ENCODE results near the gene NBR1.

The NBR1 gene

DNA sequence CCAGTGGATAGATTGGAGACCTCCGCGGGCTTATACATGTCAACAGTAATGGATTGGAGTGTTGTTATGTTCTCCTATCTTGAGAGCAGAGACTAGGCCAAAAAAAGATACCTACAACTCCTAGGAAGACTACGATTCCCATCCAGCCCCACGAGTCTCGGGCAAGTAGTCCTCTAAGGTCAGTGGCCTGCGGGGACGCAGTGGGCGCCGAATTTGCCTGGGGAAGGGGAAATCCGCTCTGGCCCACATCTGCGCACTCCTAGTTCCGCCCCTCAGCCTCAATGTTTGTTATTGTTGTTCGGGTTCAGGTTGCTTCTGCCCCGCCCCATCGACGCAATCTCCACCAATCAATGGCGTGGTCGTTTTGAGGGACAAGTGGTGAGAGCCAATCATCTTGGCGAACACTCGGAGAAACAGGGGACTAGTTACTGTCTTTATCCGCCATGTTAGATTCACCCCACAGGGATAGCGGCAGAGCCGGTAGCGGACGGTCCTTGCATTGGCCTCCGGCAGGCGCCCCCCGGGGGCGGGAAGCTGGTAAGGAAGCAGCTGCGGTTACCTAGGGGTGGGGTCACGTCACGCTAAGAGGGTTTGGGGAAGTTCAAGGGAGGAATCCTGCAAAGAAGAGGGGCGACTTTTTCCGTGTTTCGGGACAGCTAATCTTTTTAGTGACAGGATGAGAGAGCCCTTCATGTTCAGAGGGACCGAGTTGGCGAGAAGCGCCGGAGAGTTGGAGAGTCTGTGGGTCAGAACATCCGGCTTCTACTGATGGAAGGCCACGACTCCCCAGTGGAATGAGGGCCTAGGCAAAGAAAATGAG lies at the start of gene NBR1:
TSS of gene NBR1 (plus strand) at position 449 of the 820 bp plus-strand sequence. CDS start 4,586 bp downstream, outside the sequence.
- no peak for TF ChIP-seq GATA2 (IDR thresholded peaks at IDR 0.05; ENCODE audit: low read depth, low read length)
- no peak for TF ChIP-seq GATA3 (IDR thresholded peaks at IDR 0.05; ENCODE audit: low read depth, low read length)

DNA sequence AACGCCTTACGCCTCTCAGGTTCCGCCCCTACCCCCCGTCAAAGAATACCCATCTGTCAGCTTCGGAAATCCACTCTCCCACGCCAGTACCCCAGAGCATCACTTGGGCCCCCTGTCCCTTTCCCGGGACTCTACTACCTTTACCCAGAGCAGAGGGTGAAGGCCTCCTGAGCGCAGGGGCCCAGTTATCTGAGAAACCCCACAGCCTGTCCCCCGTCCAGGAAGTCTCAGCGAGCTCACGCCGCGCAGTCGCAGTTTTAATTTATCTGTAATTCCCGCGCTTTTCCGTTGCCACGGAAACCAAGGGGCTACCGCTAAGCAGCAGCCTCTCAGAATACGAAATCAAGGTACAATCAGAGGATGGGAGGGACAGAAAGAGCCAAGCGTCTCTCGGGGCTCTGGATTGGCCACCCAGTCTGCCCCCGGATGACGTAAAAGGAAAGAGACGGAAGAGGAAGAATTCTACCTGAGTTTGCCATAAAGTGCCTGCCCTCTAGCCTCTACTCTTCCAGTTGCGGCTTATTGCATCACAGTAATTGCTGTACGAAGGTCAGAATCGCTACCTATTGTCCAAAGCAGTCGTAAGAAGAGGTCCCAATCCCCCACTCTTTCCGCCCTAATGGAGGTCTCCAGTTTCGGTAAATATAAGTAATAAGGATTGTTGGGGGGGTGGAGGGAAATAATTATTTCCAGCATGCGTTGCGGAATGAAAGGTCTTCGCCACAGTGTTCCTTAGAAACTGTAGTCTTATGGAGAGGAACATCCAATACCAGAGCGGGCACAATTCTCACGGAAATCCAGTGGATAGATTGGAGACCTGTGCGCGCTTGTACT lies 45.7 kb upstream of the NBR1 start, which contains the start of gene BRCA1:
TSS of gene BRCA1 (minus strand) at position 232 of the 834 bp plus-strand sequence. CDS start 1,268 bp downstream, outside the sequence.
- TF ChIP-seq GATA2 (IDR thresholded peaks at IDR 0.05; ENCODE audit: low read depth, low read length): peak; percentile 30
- no peak for TF ChIP-seq GATA3 (IDR thresholded peaks at IDR 0.05; ENCODE audit: low read depth, low read length)

DNA sequence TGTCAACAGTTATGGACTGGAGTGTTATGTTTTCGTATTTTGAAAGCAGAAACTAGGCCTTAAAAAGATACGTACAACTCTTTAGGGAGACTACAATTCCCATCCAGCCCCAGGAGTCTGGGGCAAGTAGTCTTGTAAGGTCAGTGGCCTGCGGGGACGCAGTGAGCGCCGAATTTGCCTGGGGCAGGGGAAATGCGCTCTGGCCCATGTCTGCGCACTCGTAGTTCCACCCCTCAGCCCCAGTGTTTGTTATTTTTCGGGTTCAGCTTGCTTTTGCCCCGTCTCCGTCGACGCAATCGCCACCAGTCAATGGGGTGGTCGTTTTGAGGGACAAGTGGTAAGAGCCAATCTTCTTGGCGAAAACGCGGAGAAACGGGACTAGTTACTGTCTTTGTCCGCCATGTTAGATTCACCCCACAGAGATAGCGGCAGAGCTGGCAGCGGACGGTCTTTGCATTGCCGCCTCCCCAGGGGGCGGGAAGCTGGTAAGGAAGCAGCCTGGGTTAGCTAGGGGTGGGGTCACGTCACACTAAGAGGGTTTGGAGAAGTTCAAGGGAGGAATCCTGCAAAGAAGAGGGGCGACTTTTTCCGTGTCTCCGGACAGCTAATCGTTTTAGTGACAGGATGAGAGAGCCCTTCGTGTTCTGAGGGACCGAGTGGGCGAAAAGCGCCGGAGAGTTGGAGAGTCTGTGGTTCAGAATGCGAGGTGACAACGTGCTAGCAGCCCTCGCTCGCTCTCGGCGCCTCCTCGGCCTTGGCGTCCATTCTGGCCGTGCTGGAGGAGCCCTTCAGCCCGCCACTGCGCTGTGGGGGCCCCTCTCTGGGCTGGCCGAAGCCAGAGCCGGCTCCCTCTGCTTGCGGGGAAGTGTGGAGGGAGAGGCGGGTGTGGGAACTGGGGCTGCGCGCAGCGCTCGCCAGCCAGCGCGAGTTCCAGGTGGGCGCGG lies 44.8 kb upstream of the NBR1 start:
- no peak for TF ChIP-seq GATA3 (IDR thresholded peaks at IDR 0.05; ENCODE audit: low read depth, low read length)
- TF ChIP-seq GATA2 (IDR thresholded peaks at IDR 0.05; ENCODE audit: low read depth, low read length): no peak

- TF ChIP-seq GATA2 (IDR thresholded peaks at IDR 0.05; ENCODE audit: low read depth, low read length): no peak
- TF ChIP-seq GATA3 (IDR thresholded peaks at IDR 0.05; ENCODE audit: low read depth, low read length): no peak
These were observed 44.1 kb upstream of the NBR1 start for GRCh38 chr17:43126911-43127290.

DNA sequence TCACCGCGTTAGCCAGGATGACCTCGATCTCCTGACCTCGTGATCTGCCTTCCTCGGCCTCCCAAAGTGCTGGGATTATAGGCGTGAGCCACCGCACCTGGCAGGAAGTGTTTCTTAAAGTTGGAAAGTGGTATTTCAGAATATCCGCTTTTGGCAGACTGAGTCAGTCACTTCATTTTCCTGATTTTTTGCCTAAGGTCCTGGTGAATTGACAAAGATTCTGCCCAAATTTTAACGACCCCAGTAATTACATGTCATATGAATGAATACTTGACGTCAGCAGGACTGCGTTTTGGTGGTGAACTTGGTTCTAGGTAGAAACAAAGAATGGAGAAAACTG lies 41.4 kb upstream of the NBR1 start:
- TF ChIP-seq GATA2 (IDR thresholded peaks at IDR 0.05; ENCODE audit: low read depth, low read length) (no peak), GATA3 (IDR thresholded peaks at IDR 0.05; ENCODE audit: low read depth, low read length) (no peak)

- no peak for TF ChIP-seq GATA2 (IDR thresholded peaks at IDR 0.05; ENCODE audit: low read depth, low read length)
- TF ChIP-seq GATA3 (IDR thresholded peaks at IDR 0.05; ENCODE audit: low read depth, low read length): no peak
These were observed 38.9 kb upstream of the NBR1 start for GRCh38 chr17:43132117-43132516.

- TF ChIP-seq GATA3 (IDR thresholded peaks at IDR 0.05; ENCODE audit: low read depth, low read length) (no peak), GATA2 (IDR thresholded peaks at IDR 0.05; ENCODE audit: low read depth, low read length) (no peak)
These were observed 36.1 kb upstream of the NBR1 start for GRCh38 chr17:43134774-43135453.

GRCh38 chr17:43135454-43135819 lies 35.6 kb upstream of the NBR1 start:
- no peak for TF ChIP-seq GATA2 (IDR thresholded peaks at IDR 0.05; ENCODE audit: low read depth, low read length)
- no peak for TF ChIP-seq GATA3 (IDR thresholded peaks at IDR 0.05; ENCODE audit: low read depth, low read length)

- TF ChIP-seq GATA2 (IDR thresholded peaks at IDR 0.05; ENCODE audit: low read depth, low read length) (no peak), GATA3 (IDR thresholded peaks at IDR 0.05; ENCODE audit: low read depth, low read length) (no peak)
These were observed 30.4 kb upstream of the NBR1 start for GRCh38 chr17:43140396-43141332.

- TF ChIP-seq GATA3 (IDR thresholded peaks at IDR 0.05; ENCODE audit: low read depth, low read length) (no peak), GATA2 (IDR thresholded peaks at IDR 0.05; ENCODE audit: low read depth, low read length) (no peak)
These were observed 28.9 kb upstream of the NBR1 start for GRCh38 chr17:43142153-43142552.

- TF ChIP-seq GATA2 (IDR thresholded peaks at IDR 0.05; ENCODE audit: low read depth, low read length): no peak
These were observed 27.8 kb upstream of the NBR1 start for GRCh38 chr17:43143201-43143600.

DNA sequence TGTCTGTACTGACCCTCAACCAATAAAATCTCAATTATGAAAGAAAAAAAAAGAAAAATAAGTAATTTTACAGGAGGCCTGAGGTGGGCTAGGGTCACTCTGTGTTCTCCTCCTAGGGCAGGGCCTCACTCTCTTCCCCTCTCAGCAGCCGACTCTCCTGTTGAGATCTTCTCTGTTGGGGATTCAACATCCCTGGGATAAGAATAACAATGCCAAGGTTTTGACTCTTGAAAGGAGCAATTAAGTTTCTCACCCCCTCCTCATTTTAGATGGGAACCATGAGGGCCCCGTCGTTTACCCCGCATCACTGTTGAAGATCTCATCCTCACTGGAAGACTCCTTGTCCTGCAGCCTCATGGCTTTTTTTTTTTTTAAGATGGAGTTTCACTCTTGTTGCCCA lies 24.4 kb upstream of the NBR1 start:
- no peak for TF ChIP-seq GATA3 (IDR thresholded peaks at IDR 0.05; ENCODE audit: low read depth, low read length)
- no peak for TF ChIP-seq GATA2 (IDR thresholded peaks at IDR 0.05; ENCODE audit: low read depth, low read length)
